Vagina (tissue), 2 donors: ENCODE measurements around the gene PLD3. TPM values are rescaled to one million over a fixed set of nuclear protein-coding genes. Genes with fewer than 3 reads are reported as not detected.

ENCODE experiments used
- DNase-seq, 2 donors: peaks; one replicate each; pipeline ENCODE4 v3.0.0-alpha.2; 2017; ENCODE audit errors: extremely low spot score in 2 of 2
- H3K27ac ChIP-seq: fragments of 200-600 bp; sonication (generic); one replicate; pipeline ENCODE4 v1.5.1; 2019
- H3K27me3 ChIP-seq: fragments of 200-600 bp; sonication (generic); one replicate; pipeline ENCODE4 v1.5.1; 2019
- H3K36me3 ChIP-seq, 2 donors: fragments of 200-600 bp; sonication (generic); one replicate each; pipeline ENCODE4 v1.5.1; 2017 to 2019
- H3K4me1 ChIP-seq: fragments of 200-600 bp; sonication (generic); one replicate; pipeline ENCODE4 v1.5.1; 2019
- H3K4me3 ChIP-seq, 2 donors: fragments of 200-600 bp; sonication (generic); 1 replicate in 1 of 2; 2 replicates in 1 of 2; pipeline ENCODE4 v1.5.1; 2016 to 2019
- H3K9me3 ChIP-seq: fragments of 200-600 bp; sonication (generic); one replicate; pipeline ENCODE4 v1.5.1; 2019
- CTCF ChIP-seq, 3 experiments: fragments of 450-650 bp in 2 of 3; fragments of 200-600 bp in 1 of 3; sonication (generic) in 1 of 3; IDR thresholded peaks; one replicate each; pipeline ENCODE4 v1.5.1; 2017 to 2019; ENCODE audit warnings: antibody characterized with exemption in 3 of 3, mild to moderate bottlenecking in 2 of 3, moderate library complexity in 2 of 3
- POLR2A ChIP-seq, 2 donors: fragments of 450-650 bp; IDR thresholded peaks; one replicate each; pipeline ENCODE4 v1.6.1; 2017; ENCODE audit warnings: antibody characterized with exemption in 2 of 2, mild to moderate bottlenecking in 2 of 2, moderate library complexity in 2 of 2
- POLR2AphosphoS5 ChIP-seq, 2 donors: sonication (generic); formaldehyde crosslinking; IDR thresholded peaks; one replicate each; pipeline ENCODE4 v1.9.0; 2017; ENCODE audit warnings: antibody characterized with exemption in 2 of 2, mild to moderate bottlenecking in 2 of 2, low read depth in 1 of 2; ENCODE audit not compliant: insufficient read depth in 1 of 2
- intact Hi-C: fragments of 100-400 bp; cut with DNase I; formaldehyde crosslinking; loops from one replicate; pipeline ENCODE4 v1.15.1; 2023
- total RNA-seq: library from RNA; depleted of rRNA; stranded (reverse); fragments of >200 nt; gene quantifications from one replicate; pipeline ENCODE4 v1.2.3, GENCODE V29; 2016

The PLD3 gene
- total RNA-seq, 1 donor from 2014 or later, result 177 TPM

- H3K4me3 ChIP-seq, result no peak overlapping the region
- intact Hi-C loops, result no loop called here
- H3K27ac ChIP-seq, result no peak overlapping the region
- H3K9me3 ChIP-seq, result no peaks in the 10 kb centered on the region
- peaks cover 3 to 58% of the 10 kb centered on the region in 2 donors for H3K36me3 ChIP-seq
- no peak for TF ChIP-seq POLR2AphosphoS5 (IDR thresholded peaks at IDR 0.05; ENCODE audit: insufficient read depth in 1 of 2, low read depth in 1 of 2)
- TF ChIP-seq POLR2A (IDR thresholded peaks at IDR 0.05), result no peak
- no peak for TF ChIP-seq CTCF (IDR thresholded peaks at IDR 0.05)
- DNase-seq, result no peak
- H3K27me3 ChIP-seq, result no peaks in the 10 kb centered on the region
- H3K4me1 ChIP-seq, result no peaks in the 10 kb centered on the region
Measured at GRCh38 chr19:40321566-40322270, 26.8 kb upstream of the PLD3 start.

DNA sequence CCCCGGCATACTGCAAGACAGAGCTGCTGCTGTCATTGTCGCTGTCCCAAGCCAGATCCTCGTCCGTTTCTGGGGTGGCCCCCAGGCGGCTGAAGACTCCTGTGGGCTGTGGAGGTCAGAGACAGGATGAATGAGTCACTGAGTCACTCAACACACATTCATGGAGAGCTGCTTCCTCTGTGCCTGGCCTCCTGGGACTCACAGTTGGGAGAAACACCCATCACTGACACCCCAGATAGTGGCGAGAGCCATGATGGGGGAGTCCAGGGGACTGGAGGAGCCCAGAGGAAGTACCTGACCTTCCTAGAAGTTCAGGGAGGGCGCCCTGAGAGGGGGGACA is 26.3 kb upstream of the PLD3 start:
- DNase-seq, result no peak
- Histone ChIP-seq H3K27ac (no peak overlapping the region), H3K4me3 (no peak overlapping the region), H3K4me1 (no peaks in the 10 kb centered on the region), H3K36me3 (peaks cover 3 to 59% of the 10 kb centered on the region in 2 donors), H3K27me3 (no peaks in the 10 kb centered on the region), H3K9me3 (no peaks in the 10 kb centered on the region)
- intact Hi-C loops, result no loop called here
- no peak for TF ChIP-seq POLR2A (IDR thresholded peaks at IDR 0.05)
- no peak for TF ChIP-seq POLR2AphosphoS5 (IDR thresholded peaks at IDR 0.05; ENCODE audit: insufficient read depth in 1 of 2, low read depth in 1 of 2)
- TF ChIP-seq CTCF (IDR thresholded peaks at IDR 0.05), result no peak

GRCh38 chr19:40322951-40323615 is 25.4 kb upstream of the PLD3 start:
- Histone ChIP-seq H3K27ac (no peak overlapping the region), H3K4me3 (no peak overlapping the region), H3K4me1 (no peaks in the 10 kb centered on the region), H3K27me3 (no peaks in the 10 kb centered on the region), H3K36me3 (peaks cover 3 to 67% of the 10 kb centered on the region in 2 donors), H3K9me3 (no peaks in the 10 kb centered on the region)
- DNase-seq, result no peak
- TF ChIP-seq CTCF (IDR thresholded peaks at IDR 0.05) (no peak), POLR2AphosphoS5 (IDR thresholded peaks at IDR 0.05; ENCODE audit: insufficient read depth in 1 of 2, low read depth in 1 of 2) (no peak)
- intact Hi-C loops, result no loop called here

DNA sequence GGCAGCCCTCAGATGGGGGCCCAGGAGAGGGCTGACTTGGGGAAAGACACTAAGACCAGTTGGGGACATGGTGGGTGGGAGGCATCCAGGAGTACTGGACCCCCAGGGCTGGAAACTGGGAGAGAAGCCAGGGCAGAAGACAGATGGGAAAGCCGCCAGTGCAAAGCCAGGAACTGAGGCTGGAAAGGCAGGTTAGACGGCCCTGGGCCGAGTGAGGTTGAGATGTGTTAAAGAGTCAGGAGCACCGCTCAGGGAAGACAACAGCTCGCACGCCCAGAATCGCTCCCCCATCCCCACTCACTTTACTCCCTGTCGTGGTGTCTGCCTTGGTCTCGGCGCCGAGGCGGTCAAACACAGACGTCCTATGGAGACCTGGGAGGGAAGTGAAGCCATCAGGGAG is 24.8 kb upstream of the PLD3 start:
- Histone ChIP-seq H3K4me3 (no peak overlapping the region), H3K36me3 (peaks cover 3 to 71% of the 10 kb centered on the region in 2 donors), H3K27me3 (no peaks in the 10 kb centered on the region), H3K4me1 (no peaks in the 10 kb centered on the region), H3K9me3 (no peaks in the 10 kb centered on the region), H3K27ac (no peak overlapping the region)
- intact Hi-C loops, result no loop called here
- no peak for TF ChIP-seq POLR2A (IDR thresholded peaks at IDR 0.05)
- TF ChIP-seq CTCF (IDR thresholded peaks at IDR 0.05), result no peak
- TF ChIP-seq POLR2AphosphoS5 (IDR thresholded peaks at IDR 0.05; ENCODE audit: insufficient read depth in 1 of 2, low read depth in 1 of 2), result no peak
- DNase-seq, result no peak

DNA sequence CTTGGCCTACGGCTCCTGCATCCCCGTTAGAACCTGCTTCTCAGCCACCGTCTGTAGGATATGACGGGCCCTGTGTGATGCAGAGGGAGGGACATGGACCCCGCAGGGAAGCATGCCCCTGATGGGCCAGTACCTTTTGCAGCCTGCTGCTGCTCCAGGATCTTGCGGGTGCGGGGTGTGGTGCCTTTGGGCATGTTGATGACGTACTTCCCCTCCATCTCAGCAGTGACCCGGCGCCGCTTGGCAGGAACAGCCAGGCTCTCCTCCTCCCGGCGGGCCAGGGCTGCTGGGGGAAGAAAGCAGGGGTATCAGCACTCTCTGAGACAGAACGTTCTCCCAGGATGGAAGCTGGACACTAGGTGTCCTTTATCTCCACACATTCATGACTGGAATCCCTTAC is 22.3 kb upstream of the PLD3 start:
- Histone ChIP-seq H3K27me3 (no peaks in the 10 kb centered on the region), H3K36me3 (peaks cover 3 to 72% of the 10 kb centered on the region in 2 donors), H3K4me1 (no peaks in the 10 kb centered on the region), H3K9me3 (no peaks in the 10 kb centered on the region), H3K4me3 (no peak overlapping the region), H3K27ac (no peak overlapping the region)
- no peak for TF ChIP-seq CTCF (IDR thresholded peaks at IDR 0.05)
- TF ChIP-seq POLR2AphosphoS5 (IDR thresholded peaks at IDR 0.05; ENCODE audit: insufficient read depth in 1 of 2, low read depth in 1 of 2), result no peak
- TF ChIP-seq POLR2A (IDR thresholded peaks at IDR 0.05), result no peak
- intact Hi-C loops, result no loop called here
- no peak for DNase-seq
